Osteoblast (primary cell): ENCODE measurements around the gene IL19. TPM values are rescaled to one million over a fixed set of nuclear protein-coding genes. Genes with fewer than 3 reads are reported as not detected.

Source experiments
- DNase-seq: peaks from one replicate; pipeline ENCODE4 v3.0.0; 2011; ENCODE audit warnings: low spot score, mixed read lengths; ENCODE audit not compliant: insufficient read length; ENCODE audit errors: missing footprints
- H2AFZ ChIP-seq: 2 replicates; pipeline ENCODE4 v1.6.0; 2011; ENCODE audit warnings: mild to moderate bottlenecking, low read length
- H3K27ac ChIP-seq: 2 replicates; pipeline ENCODE4 v1.5.1; 2011; ENCODE audit warnings: mild to moderate bottlenecking, low read depth, low read length, moderate library complexity
- H3K27me3 ChIP-seq: 2 replicates; pipeline ENCODE4 v1.6.0; 2012; ENCODE audit warnings: mild to moderate bottlenecking, control low read depth, inconsistent platforms, low read length, moderate library complexity; ENCODE audit not compliant: insufficient read depth
- H3K36me3 ChIP-seq: 2 replicates; pipeline ENCODE4 v1.5.1; 2011; ENCODE audit warnings: mild to moderate bottlenecking, low read length, control low read depth, moderate library complexity; ENCODE audit not compliant: insufficient read depth
- H3K4me1 ChIP-seq: 2 replicates; pipeline ENCODE4 v1.5.1; 2011; ENCODE audit warnings: mild to moderate bottlenecking, low read length, control low read depth, moderate library complexity; ENCODE audit not compliant: insufficient read depth
- H3K4me2 ChIP-seq: 2 replicates; pipeline ENCODE4 v1.6.0; 2011; ENCODE audit warnings: mild to moderate bottlenecking, low read length; ENCODE audit not compliant: insufficient read depth
- H3K4me3 ChIP-seq: fragments of 200-600 bp; sonication (generic); 3 replicates; pipeline ENCODE4 v1.5.1; 2012; ENCODE audit warnings: mild to moderate bottlenecking, low read length, inconsistent platforms; ENCODE audit not compliant: insufficient read depth
- H3K79me2 ChIP-seq: 2 replicates; pipeline ENCODE4 v1.6.0; 2012; ENCODE audit warnings: mild to moderate bottlenecking, low read length, control low read depth, inconsistent platforms; ENCODE audit not compliant: insufficient read depth
- H3K9me3 ChIP-seq: 2 replicates; pipeline ENCODE4 v1.5.1; 2011; ENCODE audit warnings: low read depth, low read length, control low read depth
- H4K20me1 ChIP-seq: 2 replicates; pipeline ENCODE4 v1.6.0; 2012; ENCODE audit warnings: mild to moderate bottlenecking, low read length, control low read depth; ENCODE audit not compliant: insufficient read depth
- total RNA-seq: library from RNA; depleted of rRNA; stranded (reverse); fragments of >200 nt; gene quantifications from 2 replicates; pipeline ENCODE4 v1.2.3, GENCODE V29; 2012
- TF ChIP-seq, protein P1 (sequence below): IDR thresholded peaks from 2 replicates; pipeline ENCODE4 v1.5.1; 2011; ENCODE audit warnings: mild to moderate bottlenecking, low read depth, low read length, moderate library complexity; ENCODE audit errors: extremely low read depth

The IL19 gene
- total RNA-seq, 1 donor = not detected

GRCh38 chr1:206802401-206802800 is 31.8 kb downstream of the IL19 start:
- Histone ChIP-seq H3K27ac (no peak overlapping the region), H3K4me2 (no peak overlapping the region), H3K4me3 (no peak overlapping the region), H3K27me3 (peaks cover 4% of the 10 kb centered on the region), H4K20me1 (no peaks in the 10 kb centered on the region), H3K9me3 (no peaks in the 10 kb centered on the region), H2AFZ (no peak overlapping the region), H3K79me2 (no peaks in the 10 kb centered on the region), H3K4me1 (peaks cover 7% of the 10 kb centered on the region), H3K36me3 (no peaks in the 10 kb centered on the region)
- no peak for DNase-seq
- TF ChIP-seq, protein P1, sequence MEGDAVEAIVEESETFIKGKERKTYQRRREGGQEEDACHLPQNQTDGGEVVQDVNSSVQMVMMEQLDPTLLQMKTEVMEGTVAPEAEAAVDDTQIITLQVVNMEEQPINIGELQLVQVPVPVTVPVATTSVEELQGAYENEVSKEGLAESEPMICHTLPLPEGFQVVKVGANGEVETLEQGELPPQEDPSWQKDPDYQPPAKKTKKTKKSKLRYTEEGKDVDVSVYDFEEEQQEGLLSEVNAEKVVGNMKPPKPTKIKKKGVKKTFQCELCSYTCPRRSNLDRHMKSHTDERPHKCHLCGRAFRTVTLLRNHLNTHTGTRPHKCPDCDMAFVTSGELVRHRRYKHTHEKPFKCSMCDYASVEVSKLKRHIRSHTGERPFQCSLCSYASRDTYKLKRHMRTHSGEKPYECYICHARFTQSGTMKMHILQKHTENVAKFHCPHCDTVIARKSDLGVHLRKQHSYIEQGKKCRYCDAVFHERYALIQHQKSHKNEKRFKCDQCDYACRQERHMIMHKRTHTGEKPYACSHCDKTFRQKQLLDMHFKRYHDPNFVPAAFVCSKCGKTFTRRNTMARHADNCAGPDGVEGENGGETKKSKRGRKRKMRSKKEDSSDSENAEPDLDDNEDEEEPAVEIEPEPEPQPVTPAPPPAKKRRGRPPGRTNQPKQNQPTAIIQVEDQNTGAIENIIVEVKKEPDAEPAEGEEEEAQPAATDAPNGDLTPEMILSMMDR = no peak

GRCh38 chr1:206803221-206803730 is 32.7 kb downstream of the IL19 start:
- H3K79me2 ChIP-seq = no peaks in the 10 kb centered on the region
- H3K4me1 ChIP-seq = peaks cover 7% of the 10 kb centered on the region
- no peaks in the 10 kb centered on the region for H4K20me1 ChIP-seq
- no peak overlapping the region for H3K4me3 ChIP-seq
- no peaks in the 10 kb centered on the region for H3K9me3 ChIP-seq
- no peak overlapping the region for H3K27ac ChIP-seq
- no peak for DNase-seq
- H3K36me3 ChIP-seq = no peaks in the 10 kb centered on the region
- H3K27me3 ChIP-seq = peaks cover 4% of the 10 kb centered on the region
- H3K4me2 ChIP-seq = no peak overlapping the region
- no peak overlapping the region for H2AFZ ChIP-seq
- TF ChIP-seq, protein P1 = no peak

GRCh38 chr1:206804156-206804737 is 33.7 kb downstream of the IL19 start:
- Histone ChIP-seq H3K9me3 (no peaks in the 10 kb centered on the region), H4K20me1 (no peaks in the 10 kb centered on the region), H3K27ac (no peak overlapping the region), H3K4me2 (no peak overlapping the region), H3K4me1 (peaks cover 4% of the 10 kb centered on the region), H3K4me3 (no peak overlapping the region), H3K27me3 (peaks cover 7% of the 10 kb centered on the region), H2AFZ (no peak overlapping the region), H3K36me3 (no peaks in the 10 kb centered on the region), H3K79me2 (no peaks in the 10 kb centered on the region)
- no peak for DNase-seq
- TF ChIP-seq, protein P1 = no peak

- Histone ChIP-seq H4K20me1 (no peaks in the 10 kb centered on the region), H3K9me3 (no peaks in the 10 kb centered on the region), H3K27ac (no peak overlapping the region), H3K4me3 (no peak overlapping the region), H3K4me2 (no peak overlapping the region), H2AFZ (no peak overlapping the region), H3K79me2 (no peaks in the 10 kb centered on the region), H3K4me1 (no peaks in the 10 kb centered on the region), H3K36me3 (no peaks in the 10 kb centered on the region), H3K27me3 (peaks cover 7% of the 10 kb centered on the region)
- no peak for DNase-seq
- TF ChIP-seq, protein P1 = no peak
Measured at GRCh38 chr1:206805357-206805756, 34.8 kb downstream of the IL19 start.
